RWPE2 (cell line): ENCODE results near the gene CRYBG1.

Experiments used
- ATAC-seq: fragments of 200-7000 bp; cut with Tn5 transposase; 3 replicates; pipeline ENCODE4 v1.9.1; 2021; ENCODE audit warnings: low read depth
- DNase-seq: peaks from one replicate; pipeline ENCODE4 v3.0.0-alpha.2; 2020; ENCODE audit warnings: low spot score
- H3K27ac ChIP-seq: fragments of 450-650 bp; 2 replicates; pipeline ENCODE4 v1.5.1; 2017; ENCODE audit warnings: mild to moderate bottlenecking; ENCODE audit not compliant: poor library complexity, severe bottlenecking
- H3K27me3 ChIP-seq: fragments of 250-450 bp; sonication (Bioruptor Pico); 2 replicates; pipeline ENCODE4 v1.5.1; 2021; ENCODE audit warnings: mild to moderate bottlenecking, moderate library complexity; ENCODE audit not compliant: insufficient read depth, poor library complexity, severe bottlenecking
- H3K36me3 ChIP-seq: fragments of 250-450 bp; sonication (Bioruptor Pico); 2 replicates; pipeline ENCODE4 v1.5.1; 2020; ENCODE audit warnings: low read depth, mild to moderate bottlenecking, moderate library complexity
- H3K4me1 ChIP-seq: fragments of 250-450 bp; sonication (Bioruptor Pico); 2 replicates; pipeline ENCODE4 v1.5.1; 2021; ENCODE audit warnings: mild to moderate bottlenecking, moderate library complexity; ENCODE audit not compliant: insufficient read depth, poor library complexity, severe bottlenecking
- H3K4me3 ChIP-seq: fragments of 250-450 bp; sonication (Bioruptor Pico); 2 replicates; pipeline ENCODE4 v1.5.1; 2021; ENCODE audit warnings: mild to moderate bottlenecking, moderate library complexity; ENCODE audit not compliant: severe bottlenecking
- H3K9me3 ChIP-seq: fragments of 250-450 bp; sonication (Bioruptor Pico); 2 replicates; pipeline ENCODE4 v1.5.1; 2021; ENCODE audit warnings: mild to moderate bottlenecking, moderate library complexity; ENCODE audit not compliant: severe bottlenecking
- TF ChIP-seq, protein P1 (sequence below): fragments of 450-650 bp; IDR thresholded peaks from one replicate; pipeline ENCODE4 v1.5.1; 2017; ENCODE audit warnings: mild to moderate bottlenecking, moderate library complexity; ENCODE audit not compliant: poor library complexity, severe bottlenecking

Gene CRYBG1, protein sequence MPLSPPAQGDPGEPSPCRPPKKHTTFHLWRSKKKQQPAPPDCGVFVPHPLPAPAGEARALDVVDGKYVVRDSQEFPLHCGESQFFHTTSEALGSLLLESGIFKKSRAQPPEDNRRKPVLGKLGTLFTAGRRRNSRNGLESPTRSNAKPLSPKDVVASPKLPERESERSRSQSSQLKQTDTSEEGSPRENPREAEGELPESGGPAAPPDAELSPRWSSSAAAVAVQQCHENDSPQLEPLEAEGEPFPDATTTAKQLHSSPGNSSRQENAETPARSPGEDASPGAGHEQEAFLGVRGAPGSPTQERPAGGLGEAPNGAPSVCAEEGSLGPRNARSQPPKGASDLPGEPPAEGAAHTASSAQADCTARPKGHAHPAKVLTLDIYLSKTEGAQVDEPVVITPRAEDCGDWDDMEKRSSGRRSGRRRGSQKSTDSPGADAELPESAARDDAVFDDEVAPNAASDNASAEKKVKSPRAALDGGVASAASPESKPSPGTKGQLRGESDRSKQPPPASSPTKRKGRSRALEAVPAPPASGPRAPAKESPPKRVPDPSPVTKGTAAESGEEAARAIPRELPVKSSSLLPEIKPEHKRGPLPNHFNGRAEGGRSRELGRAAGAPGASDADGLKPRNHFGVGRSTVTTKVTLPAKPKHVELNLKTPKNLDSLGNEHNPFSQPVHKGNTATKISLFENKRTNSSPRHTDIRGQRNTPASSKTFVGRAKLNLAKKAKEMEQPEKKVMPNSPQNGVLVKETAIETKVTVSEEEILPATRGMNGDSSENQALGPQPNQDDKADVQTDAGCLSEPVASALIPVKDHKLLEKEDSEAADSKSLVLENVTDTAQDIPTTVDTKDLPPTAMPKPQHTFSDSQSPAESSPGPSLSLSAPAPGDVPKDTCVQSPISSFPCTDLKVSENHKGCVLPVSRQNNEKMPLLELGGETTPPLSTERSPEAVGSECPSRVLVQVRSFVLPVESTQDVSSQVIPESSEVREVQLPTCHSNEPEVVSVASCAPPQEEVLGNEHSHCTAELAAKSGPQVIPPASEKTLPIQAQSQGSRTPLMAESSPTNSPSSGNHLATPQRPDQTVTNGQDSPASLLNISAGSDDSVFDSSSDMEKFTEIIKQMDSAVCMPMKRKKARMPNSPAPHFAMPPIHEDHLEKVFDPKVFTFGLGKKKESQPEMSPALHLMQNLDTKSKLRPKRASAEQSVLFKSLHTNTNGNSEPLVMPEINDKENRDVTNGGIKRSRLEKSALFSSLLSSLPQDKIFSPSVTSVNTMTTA (N-terminal part only)

DNA sequence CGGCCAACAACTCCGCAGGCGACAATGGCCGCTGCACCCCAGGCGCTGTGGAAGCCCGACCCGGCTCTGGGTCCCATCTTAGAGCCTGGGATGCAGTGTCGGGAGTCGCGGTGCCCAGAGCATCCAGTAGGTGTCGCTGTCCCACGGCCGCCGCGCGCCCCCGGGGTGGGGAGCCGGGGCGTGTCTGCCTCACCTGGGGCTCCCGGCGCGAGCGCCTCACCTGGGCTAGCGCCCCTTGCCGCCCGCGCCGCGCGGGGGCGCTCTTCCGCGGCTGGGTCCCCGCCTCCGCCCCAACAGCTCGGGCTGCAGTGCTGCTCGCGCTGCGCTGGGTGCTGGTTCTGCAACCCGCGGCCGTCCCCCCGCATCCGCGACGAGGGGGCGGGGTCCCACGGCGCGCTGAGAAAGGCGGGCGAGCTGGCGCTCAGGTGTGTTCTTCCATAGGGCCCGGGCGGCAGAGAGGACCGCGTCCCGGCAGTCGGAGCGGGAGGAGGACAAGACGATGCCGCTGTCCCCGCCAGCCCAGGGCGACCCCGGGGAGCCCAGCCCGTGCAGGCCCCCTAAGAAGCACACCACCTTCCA lies at the start of gene CRYBG1:
Gene CRYBG1 (plus strand): TSS at position 308 of the 579 bp plus-strand sequence. CDS start 192 bp downstream, at position 500.
- DNase-seq = peak; percentile 74

DNA sequence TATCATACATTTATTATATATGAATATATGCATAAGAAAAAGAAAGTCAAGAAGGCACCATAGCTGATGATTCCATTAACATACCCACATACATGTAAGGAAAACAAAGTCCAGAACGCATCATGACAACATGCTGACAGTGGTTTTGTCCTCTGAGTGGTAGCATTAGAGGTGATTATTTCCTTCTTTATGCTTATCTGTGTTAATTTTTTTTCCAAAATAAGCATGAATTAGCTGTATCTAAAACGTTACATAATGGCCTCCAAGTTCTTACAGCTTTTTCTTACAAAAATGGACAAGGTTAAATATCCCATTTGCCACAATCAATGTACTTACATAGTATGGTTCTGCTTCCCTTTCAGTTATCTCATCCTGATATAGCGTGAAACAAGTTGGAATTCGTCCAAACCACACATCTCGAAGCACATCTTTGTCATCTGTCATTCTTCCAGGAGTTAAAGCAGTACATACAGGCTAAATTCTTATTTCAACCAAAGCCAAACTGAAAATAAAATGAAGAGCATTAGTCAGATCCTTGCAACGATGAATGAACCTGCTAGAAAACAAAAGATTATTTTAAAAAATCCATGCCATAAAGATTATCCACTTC lies 44.6 kb upstream of the CRYBG1 start:
- TF ChIP-seq, protein P1, sequence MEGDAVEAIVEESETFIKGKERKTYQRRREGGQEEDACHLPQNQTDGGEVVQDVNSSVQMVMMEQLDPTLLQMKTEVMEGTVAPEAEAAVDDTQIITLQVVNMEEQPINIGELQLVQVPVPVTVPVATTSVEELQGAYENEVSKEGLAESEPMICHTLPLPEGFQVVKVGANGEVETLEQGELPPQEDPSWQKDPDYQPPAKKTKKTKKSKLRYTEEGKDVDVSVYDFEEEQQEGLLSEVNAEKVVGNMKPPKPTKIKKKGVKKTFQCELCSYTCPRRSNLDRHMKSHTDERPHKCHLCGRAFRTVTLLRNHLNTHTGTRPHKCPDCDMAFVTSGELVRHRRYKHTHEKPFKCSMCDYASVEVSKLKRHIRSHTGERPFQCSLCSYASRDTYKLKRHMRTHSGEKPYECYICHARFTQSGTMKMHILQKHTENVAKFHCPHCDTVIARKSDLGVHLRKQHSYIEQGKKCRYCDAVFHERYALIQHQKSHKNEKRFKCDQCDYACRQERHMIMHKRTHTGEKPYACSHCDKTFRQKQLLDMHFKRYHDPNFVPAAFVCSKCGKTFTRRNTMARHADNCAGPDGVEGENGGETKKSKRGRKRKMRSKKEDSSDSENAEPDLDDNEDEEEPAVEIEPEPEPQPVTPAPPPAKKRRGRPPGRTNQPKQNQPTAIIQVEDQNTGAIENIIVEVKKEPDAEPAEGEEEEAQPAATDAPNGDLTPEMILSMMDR = no peak

More for the DNA sequence above, at the start of gene CRYBG1:
- Histone ChIP-seq H3K36me3 (no peaks in the 10 kb centered on the region), H3K4me3 (peak within 1 kb of the TSS; percentile 84), H3K27ac (peak within 1 kb of the TSS; percentile 50), H3K4me1 (peaks cover 14% of the 10 kb centered on the region), H3K9me3 (no peaks in the 10 kb centered on the region), H3K27me3 (no peaks in the 10 kb centered on the region)
- TF ChIP-seq, protein P1 = peak; percentile 100
- ATAC-seq = peak; percentile 92

DNA sequence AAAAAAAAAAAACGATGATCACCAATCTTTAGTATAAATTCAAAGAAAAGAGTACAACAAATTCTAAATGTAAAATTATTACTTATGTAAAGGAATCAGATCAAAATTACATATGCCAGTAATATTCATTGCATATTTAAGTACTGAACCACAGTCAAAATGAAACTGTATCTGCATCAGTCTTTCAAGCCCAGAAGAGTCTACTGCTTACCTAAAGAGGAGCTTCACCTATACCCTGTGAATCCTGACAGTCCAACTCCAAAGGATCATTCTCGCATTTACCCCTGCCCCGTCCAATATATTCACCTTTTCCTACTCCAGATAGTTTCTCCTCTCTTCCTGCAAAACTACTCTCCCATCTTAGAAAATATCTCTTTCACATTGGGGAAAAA lies 44.1 kb upstream of the CRYBG1 start:
- DNase-seq = no peak
- TF ChIP-seq, protein P1 = no peak
- Histone ChIP-seq H3K36me3 (peaks cover 33% of the 10 kb centered on the region), H3K4me1 (peaks cover 32% of the 10 kb centered on the region), H3K27me3 (no peaks in the 10 kb centered on the region), H3K4me3 (no peak overlapping the region), H3K9me3 (no peaks in the 10 kb centered on the region), H3K27ac (peak overlapping the region; percentile 46)
- no peak for ATAC-seq

More for the DNA sequence above, 44.6 kb upstream of the CRYBG1 start:
- no peaks in the 10 kb centered on the region for H3K9me3 ChIP-seq
- DNase-seq = no peak
- H3K27me3 ChIP-seq = no peaks in the 10 kb centered on the region
- peak overlapping the region; percentile 46 for H3K27ac ChIP-seq
- peaks cover 37% of the 10 kb centered on the region for H3K4me1 ChIP-seq
- H3K4me3 ChIP-seq = no peak overlapping the region
- peak; percentile 46 for ATAC-seq
- peaks cover 33% of the 10 kb centered on the region for H3K36me3 ChIP-seq

DNA sequence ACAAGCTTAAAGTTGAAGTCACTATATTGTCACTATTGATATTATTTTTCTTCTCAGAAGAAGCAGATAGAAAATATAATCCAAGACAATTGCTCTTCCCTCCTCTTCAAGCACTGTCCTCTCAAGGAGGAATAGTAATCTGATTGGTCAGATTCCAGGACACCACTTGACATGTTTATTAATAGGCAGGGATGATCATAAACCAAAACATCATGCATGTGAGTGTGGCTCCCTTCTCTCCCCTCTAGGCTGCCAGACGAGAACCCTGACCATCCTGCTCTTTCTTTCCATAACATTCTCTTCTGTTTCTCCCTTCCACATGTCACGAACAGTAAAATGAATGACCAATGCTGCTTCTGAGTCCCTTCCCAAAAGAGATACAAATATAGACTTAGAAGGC lies 42.5 kb upstream of the CRYBG1 start:
- Histone ChIP-seq H3K27ac (no peak overlapping the region), H3K36me3 (peaks cover 32% of the 10 kb centered on the region), H3K27me3 (no peaks in the 10 kb centered on the region), H3K9me3 (no peaks in the 10 kb centered on the region), H3K4me3 (no peak overlapping the region), H3K4me1 (peaks cover 25% of the 10 kb centered on the region)
- ATAC-seq (no peak), DNase-seq (no peak)
- TF ChIP-seq, protein P1 = no peak
